Erythroblast (primary cell): ENCODE measurements around the gene CLDN3.

ENCODE experiments used
- GATA1 ChIP-seq: IDR thresholded peaks from 2 replicates; pipeline ENCODE4 v1.6.1; 2011; ENCODE audit warnings: low read depth, mild to moderate bottlenecking, control low read depth, low read length, moderate library complexity
- POLR2A ChIP-seq: IDR thresholded peaks from 2 replicates; pipeline ENCODE4 v1.6.1; 2011; ENCODE audit warnings: mild to moderate bottlenecking, low read length

DNA sequence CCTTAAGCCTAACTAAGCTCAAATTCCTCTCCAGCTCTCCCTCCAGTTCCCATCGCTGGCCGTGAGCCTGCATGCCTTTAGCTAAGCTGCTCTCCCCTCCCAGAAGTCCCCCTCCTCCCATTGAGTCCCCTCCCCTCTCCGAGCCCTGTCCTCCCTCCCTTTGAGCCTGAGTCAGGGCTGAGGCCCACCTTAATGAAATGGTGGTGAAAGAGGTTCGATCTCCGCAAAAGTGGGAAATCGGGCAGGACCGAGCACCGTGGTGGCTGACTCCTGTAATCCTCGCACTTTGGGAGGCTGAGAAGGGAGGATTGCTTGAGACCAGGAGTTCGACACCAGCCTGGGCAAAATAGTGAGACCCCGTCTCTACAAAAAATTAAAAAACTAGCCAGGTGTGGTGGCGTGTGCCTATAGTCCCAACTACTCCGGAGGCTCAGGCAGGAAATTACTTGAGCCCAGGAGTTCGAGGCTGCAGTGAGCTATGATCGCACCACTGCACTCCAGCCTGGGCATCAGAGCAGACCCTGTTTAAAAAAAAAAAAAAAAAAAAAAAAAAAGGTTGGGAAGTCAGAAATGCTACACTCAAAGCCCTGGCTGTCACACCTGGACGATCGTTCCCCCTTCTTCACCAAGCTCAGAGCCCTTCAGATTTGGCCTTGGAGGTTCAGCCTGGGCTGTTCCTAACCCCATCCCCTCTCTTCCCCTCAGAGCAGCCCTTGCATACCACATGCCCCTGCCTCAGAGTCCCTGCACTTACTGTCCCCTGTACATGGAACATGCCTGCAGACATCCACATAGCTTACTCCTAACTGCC, 995 bp upstream of the CLDN3 start:
- no peak for TF ChIP-seq POLR2A
- no peak for TF ChIP-seq GATA1
